SU-DHL-6 (cell line): ENCODE measurements around the gene TTLL8.
A peak's percentile ranks its signal among the peaks of the same experiment; 100 is the strongest.
"Not testable (repeated sequence)": the region's sequence is repeated elsewhere in the genome, so short reads cannot be mapped to it uniquely, and the experiment has no call there.

ENCODE experiments used
- H2AFZ ChIP-seq: fragments of 200-600 bp; sonication (generic); 2 replicates; pipeline ENCODE4 v1.6.1; 2014; ENCODE audit warnings: low read depth, mild to moderate bottlenecking, moderate library complexity, mixed read lengths, antibody characterized with exemption, low read length; ENCODE audit not compliant: severe bottlenecking
- H3F3A ChIP-seq: fragments of 200-600 bp; shearing (Covaris generic); 2 replicates; pipeline ENCODE4 v1.6.0; 2016; ENCODE audit warnings: antibody characterized with exemption, mild to moderate bottlenecking; ENCODE audit not compliant: insufficient read depth
- H3K27ac ChIP-seq: fragments of 200-600 bp; sonication (generic); 2 replicates; pipeline ENCODE4 v1.5.1; 2016; ENCODE audit warnings: low read depth, mild to moderate bottlenecking, low read length, moderate library complexity, mixed read lengths
- H3K27me3 ChIP-seq: fragments of 200-600 bp; sonication (generic), shearing (Covaris generic); 2 replicates; pipeline ENCODE4 v1.6.0; 2014; ENCODE audit warnings: mild to moderate bottlenecking, low read length
- H3K36me3 ChIP-seq: fragments of 200-600 bp; sonication (generic); 2 replicates; pipeline ENCODE4 v1.6.1; 2014; ENCODE audit warnings: mild to moderate bottlenecking, low read length, mixed read lengths
- H3K4me2 ChIP-seq: fragments of 300-600, 200-600 bp; shearing (Covaris generic), sonication (generic); 2 replicates; pipeline ENCODE4 v1.6.0; 2014; ENCODE audit warnings: low read length, low read depth, mild to moderate bottlenecking; ENCODE audit not compliant: poor library complexity, severe bottlenecking
- H3K4me3 ChIP-seq: fragments of 200-600 bp; sonication (generic); 2 replicates; pipeline ENCODE4 v1.5.1; 2014; ENCODE audit warnings: antibody characterized with exemption, low read length, mild to moderate bottlenecking, mixed read lengths; ENCODE audit not compliant: insufficient read depth, poor library complexity, severe bottlenecking
- H3K79me2 ChIP-seq: fragments of 200-600 bp; sonication (generic); 2 replicates; pipeline ENCODE4 v1.6.1; 2014; ENCODE audit warnings: mild to moderate bottlenecking, low read length, moderate library complexity; ENCODE audit not compliant: insufficient read depth
- H3K9ac ChIP-seq: fragments of 200-600 bp; sonication (generic); 2 replicates; pipeline ENCODE4 v1.7.0; 2014; ENCODE audit warnings: mild to moderate bottlenecking, low read length
- H3K9me2 ChIP-seq: fragments of 200-600 bp; sonication (generic); replicated peaks from 2 replicates; pipeline ENCODE4 v1.6.1; 2014; ENCODE audit warnings: low read length; ENCODE audit not compliant: insufficient read depth
- H3K9me3 ChIP-seq: fragments of 200-600 bp; sonication (generic); 2 replicates; pipeline ENCODE4 v1.6.1; 2014; ENCODE audit warnings: low read length, mixed read lengths; ENCODE audit not compliant: insufficient read depth
- H4K20me1 ChIP-seq: fragments of 200-600 bp; sonication (generic); 2 replicates; pipeline ENCODE4 v1.6.1; 2014; ENCODE audit warnings: low read depth, mild to moderate bottlenecking, antibody characterized with exemption, low read length, moderate library complexity, mixed read lengths
- CTCF ChIP-seq: fragments of 200-600 bp; sonication (generic); IDR thresholded peaks from one replicate; pipeline ENCODE4 v1.5.1; 2017; ENCODE audit warnings: antibody characterized with exemption, mild to moderate bottlenecking, low read length, moderate library complexity; ENCODE audit not compliant: insufficient read depth, poor library complexity, severe bottlenecking
- EZH2phosphoT487 ChIP-seq: fragments of 200-600 bp; sonication (generic), shearing (Covaris generic); conservative IDR thresholded peaks from 2 replicates; pipeline ENCODE4 v1.6.1; 2018; ENCODE audit warnings: mild to moderate bottlenecking, antibody characterized with exemption, low read length, moderate library complexity, mixed read lengths

TTLL8 gene

GRCh38 chr22:49992921-49993648 lies 65.0 kb downstream of the TTLL8 start:
- Histone ChIP-seq H3K4me3 (no peak overlapping the region), H3K4me2 (no peak overlapping the region), H4K20me1 (no peaks in the 10 kb centered on the region), H3K9ac (no peak overlapping the region), H3K36me3 (no peaks in the 10 kb centered on the region), H2AFZ (no peak overlapping the region), H3F3A (no peaks in the 10 kb centered on the region), H3K79me2 (no peaks in the 10 kb centered on the region), H3K27ac (no peak overlapping the region), H3K9me3 (no peaks in the 10 kb centered on the region), H3K9me2 (no peaks in the 10 kb centered on the region), H3K27me3 (no peaks in the 10 kb centered on the region)
- TF ChIP-seq CTCF (peak; percentile 78), EZH2phosphoT487 (no peak)

- Histone ChIP-seq H3K27me3 (no peaks in the 10 kb centered on the region), H3K9me2 (no peaks in the 10 kb centered on the region), H3F3A (no peaks in the 10 kb centered on the region), H3K4me2 (no peak overlapping the region), H4K20me1 (no peaks in the 10 kb centered on the region), H3K4me3 (no peak overlapping the region), H3K79me2 (no peaks in the 10 kb centered on the region), H3K9ac (no peak overlapping the region), H3K36me3 (no peaks in the 10 kb centered on the region), H3K9me3 (no peaks in the 10 kb centered on the region), H3K27ac (no peak overlapping the region), H2AFZ (no peak overlapping the region)
- TF ChIP-seq EZH2phosphoT487, result no peak
- TF ChIP-seq CTCF, result no peak
Observed at GRCh38 chr22:49991907-49992533, 66.1 kb downstream of the TTLL8 start.

- no peaks in the 10 kb centered on the region for H3F3A ChIP-seq
- TF ChIP-seq EZH2phosphoT487, result no peak
- no peak for TF ChIP-seq CTCF
- 0 out of 2 replicates have a peak, but pooled peaks cover 4% of the 10 kb centered on the region for H3K9me3 ChIP-seq
- H3K9ac ChIP-seq, result no peak overlapping the region
- H4K20me1 ChIP-seq, result no peaks in the 10 kb centered on the region
- no peak overlapping the region for H3K27ac ChIP-seq
- no peaks in the 10 kb centered on the region for H3K36me3 ChIP-seq
- H3K4me2 ChIP-seq, result no peak overlapping the region
- no peaks in the 10 kb centered on the region for H3K27me3 ChIP-seq
- no peaks in the 10 kb centered on the region for H3K9me2 ChIP-seq
- no peak overlapping the region for H3K4me3 ChIP-seq
- H2AFZ ChIP-seq, result no peak overlapping the region
- no peaks in the 10 kb centered on the region for H3K79me2 ChIP-seq
Observed at GRCh38 chr22:49991167-49991566, 66.9 kb downstream of the TTLL8 start.

- H3F3A ChIP-seq, H3K27me3 ChIP-seq, H3K9me3 ChIP-seq: not testable (repeated sequence)
Observed at GRCh38 chr22:49989826-49990225, 68.3 kb downstream of the TTLL8 start.

More at GRCh38 chr22:49989826-49990225, 68.3 kb downstream of the TTLL8 start:
- not testable (repeated sequence) for H4K20me1 ChIP-seq, H3K79me2 ChIP-seq, H3K4me2 ChIP-seq, H3K9me2 ChIP-seq, H2AFZ ChIP-seq, H3K9ac ChIP-seq, H3K36me3 ChIP-seq, H3K27ac ChIP-seq, H3K4me3 ChIP-seq
